ENCODE data around the gene ARRB1.

Gene ARRB1

GRCh38 chr11:75289511-75289760 is 62.0 kb downstream of the ARRB1 start:
- Histone ChIP-seq H3K4me1 (no peaks in the 10 kb centered on the region), H3K4me2 (ENCODE audit: low read length) (no peak overlapping the region), H3K36me3 (ENCODE audit: control insufficient read depth, insufficient read depth, low read length) (no peaks in the 10 kb centered on the region), H3K9me3 (ENCODE audit: control insufficient read depth, low read length) (no peaks in the 10 kb centered on the region), H3K4me3 (ENCODE audit: low read depth, low read length) (no peak overlapping the region), H2AFZ (no peak overlapping the region), H3K9ac (no peak overlapping the region), H3K27ac (no peak overlapping the region), H3K79me2 (peaks cover 3% of the 10 kb centered on the region), H3K27me3 (ENCODE audit: control insufficient read depth, insufficient read depth, low read length) (no peaks in the 10 kb centered on the region)
- no peak for TF ChIP-seq CTCF (IDR thresholded peaks at IDR 0.05)

GRCh38 chr11:75287579-75287978 is 63.9 kb downstream of the ARRB1 start:
- no peak for TF ChIP-seq CTCF (IDR thresholded peaks at IDR 0.05)
- Histone ChIP-seq H3K9ac (no peak overlapping the region), H3K27ac (no peak overlapping the region), H3K79me2 (no peaks in the 10 kb centered on the region), H3K4me3 (ENCODE audit: low read depth, low read length) (no peak overlapping the region), H3K4me1 (no peaks in the 10 kb centered on the region), H3K9me3 (ENCODE audit: control insufficient read depth, low read length) (no peaks in the 10 kb centered on the region), H3K4me2 (ENCODE audit: low read length) (no peak overlapping the region), H2AFZ (no peak overlapping the region), H3K27me3 (ENCODE audit: control insufficient read depth, insufficient read depth, low read length) (no peaks in the 10 kb centered on the region), H3K36me3 (ENCODE audit: control insufficient read depth, insufficient read depth, low read length) (no peaks in the 10 kb centered on the region)

GRCh38 chr11:75286826-75287465 is 64.5 kb downstream of the ARRB1 start:
- H3K27me3 ChIP-seq (ENCODE audit: control insufficient read depth, insufficient read depth, low read length): no peaks in the 10 kb centered on the region
- no peaks in the 10 kb centered on the region for H3K36me3 ChIP-seq (ENCODE audit: control insufficient read depth, insufficient read depth, low read length)
- H3K4me2 ChIP-seq (ENCODE audit: low read length): no peak overlapping the region
- no peak overlapping the region for H3K9ac ChIP-seq
- H3K4me3 ChIP-seq (ENCODE audit: low read depth, low read length): no peak overlapping the region
- no peak for TF ChIP-seq CTCF (IDR thresholded peaks at IDR 0.05)
- no peaks in the 10 kb centered on the region for H3K79me2 ChIP-seq
- H3K4me1 ChIP-seq: no peaks in the 10 kb centered on the region
- H3K27ac ChIP-seq: no peak overlapping the region
- no peak overlapping the region for H2AFZ ChIP-seq
- no peaks in the 10 kb centered on the region for H3K9me3 ChIP-seq (ENCODE audit: control insufficient read depth, low read length)

- no peak overlapping the region for H3K27ac ChIP-seq
- H3K9ac ChIP-seq: no peak overlapping the region
- TF ChIP-seq CTCF (IDR thresholded peaks at IDR 0.05): no peak
These were observed 65.6 kb downstream of the ARRB1 start for GRCh38 chr11:75285776-75286360.

GRCh38 chr11:75283391-75283931 is 68.0 kb downstream of the ARRB1 start:
- Histone ChIP-seq H3K79me2 (no peaks in the 10 kb centered on the region), H3K36me3 (ENCODE audit: control insufficient read depth, insufficient read depth, low read length) (no peaks in the 10 kb centered on the region), H3K4me1 (peaks cover 2% of the 10 kb centered on the region), H3K27ac (no peak overlapping the region), H3K9ac (no peak overlapping the region), H3K27me3 (ENCODE audit: control insufficient read depth, insufficient read depth, low read length) (no peaks in the 10 kb centered on the region), H3K4me3 (ENCODE audit: low read depth, low read length) (no peak overlapping the region), H3K4me2 (ENCODE audit: low read length) (no peak overlapping the region), H2AFZ (no peak overlapping the region), H3K9me3 (ENCODE audit: control insufficient read depth, low read length) (no peaks in the 10 kb centered on the region)
- TF ChIP-seq CTCF (IDR thresholded peaks at IDR 0.05): no peak

More at GRCh38 chr11:75285776-75286360, 65.6 kb downstream of the ARRB1 start:
- H3K27me3 ChIP-seq (ENCODE audit: control insufficient read depth, insufficient read depth, low read length): no peaks in the 10 kb centered on the region
- no peak overlapping the region for H3K4me2 ChIP-seq (ENCODE audit: low read length)
- H2AFZ ChIP-seq: no peak overlapping the region
- H3K4me3 ChIP-seq (ENCODE audit: low read depth, low read length): no peak overlapping the region
- no peaks in the 10 kb centered on the region for H3K9me3 ChIP-seq (ENCODE audit: control insufficient read depth, low read length)
- H3K79me2 ChIP-seq: no peaks in the 10 kb centered on the region
- H3K4me1 ChIP-seq: no peaks in the 10 kb centered on the region
- no peaks in the 10 kb centered on the region for H3K36me3 ChIP-seq (ENCODE audit: control insufficient read depth, insufficient read depth, low read length)

Measured in parathyroid adenoma (tissue), 2 donors.